Measurements from ENCODE around the gene XKR7.
"Not testable (repeated sequence)": the region's sequence is repeated elsewhere in the genome, so short reads cannot be mapped to it uniquely, and the experiment has no call there.

Gene XKR7

DNA sequence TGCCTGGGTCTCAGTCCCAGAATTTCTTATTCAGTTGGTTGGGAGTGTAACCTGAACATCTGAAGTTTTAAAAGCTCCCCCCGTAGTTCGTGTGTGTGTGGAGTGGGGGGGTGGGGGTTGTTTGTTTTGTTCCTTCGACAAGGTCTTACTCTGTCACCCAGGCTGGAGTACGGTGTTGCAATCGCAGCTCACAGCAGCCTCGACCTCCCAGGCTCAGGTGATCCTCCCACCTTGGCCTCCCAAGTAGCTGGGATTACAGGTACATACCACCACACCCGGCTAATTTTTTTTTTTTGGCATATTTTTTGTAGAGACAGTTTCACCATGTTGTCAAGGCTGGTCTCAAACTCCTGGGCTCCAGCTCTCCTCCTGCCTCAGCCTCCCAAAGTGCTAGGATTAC, 45.4 kb downstream of the XKR7 start:
- no peak for DNase-seq (ENCODE audit: low read depth in 2 of 2)

- no peak for DNase-seq (ENCODE audit: low read depth in 2 of 2)
These were observed 49.8 kb downstream of the XKR7 start for GRCh38 chr20:32017711-32018251.

GRCh38 chr20:32018269-32019155, 50.6 kb downstream of the XKR7 start:
- DNase-seq (ENCODE audit: low read depth in 2 of 2) = peak in 1 of 2 donors; percentile 23

GRCh38 chr20:32019156-32019510, 51.2 kb downstream of the XKR7 start:
- DNase-seq (ENCODE audit: low read depth in 2 of 2) = no peak

- DNase-seq (ENCODE audit: low read depth in 2 of 2) = no peak
These were observed 51.9 kb downstream of the XKR7 start for GRCh38 chr20:32019563-32020463.

GRCh38 chr20:32021091-32021490, 53.1 kb downstream of the XKR7 start:
- DNase-seq (ENCODE audit: low read depth in 2 of 2) = no peak

GRCh38 chr20:32024683-32025295, 56.8 kb downstream of the XKR7 start:
- no peak for DNase-seq (ENCODE audit: low read depth in 2 of 2)

- no peak for DNase-seq (ENCODE audit: low read depth in 2 of 2)
These were observed 59.7 kb downstream of the XKR7 start for GRCh38 chr20:32027643-32028042.

DNA sequence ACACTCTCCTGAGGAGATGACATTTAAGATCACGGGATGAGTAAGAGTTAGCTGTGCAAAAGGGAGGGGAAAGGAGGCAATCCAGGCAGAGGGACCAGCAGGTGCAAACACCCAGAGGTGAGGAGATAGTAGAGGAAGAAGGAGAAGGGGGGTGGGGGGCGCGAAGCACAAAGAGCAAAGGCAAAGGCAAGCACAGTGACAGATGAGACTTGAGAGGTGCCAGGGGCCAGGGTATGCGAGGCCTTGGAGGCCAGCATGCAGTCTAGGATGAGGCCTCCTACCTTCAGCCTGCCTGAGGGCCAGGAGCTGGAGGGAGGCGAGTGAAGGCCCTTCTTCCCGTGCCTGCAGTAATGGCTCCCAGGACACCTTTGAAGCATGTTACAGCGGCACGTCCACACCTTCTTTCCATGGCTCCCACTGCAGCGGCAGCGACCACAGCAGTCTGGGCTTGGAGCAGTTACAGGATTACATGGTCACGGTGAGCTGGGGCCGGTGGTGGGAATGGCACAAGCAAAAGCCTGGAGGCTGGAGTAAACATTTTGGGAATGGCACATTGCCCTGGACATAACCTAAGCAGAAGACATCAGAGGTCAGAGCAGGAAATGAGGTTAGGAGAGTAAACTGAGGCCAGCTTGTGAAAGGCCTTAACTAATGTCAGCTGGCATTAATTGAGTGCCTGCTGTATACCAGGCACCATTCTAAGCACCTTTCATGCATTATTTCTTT, 60.9 kb downstream of the XKR7 start:
- DNase-seq (ENCODE audit: low read depth in 2 of 2) = no peak

GRCh38 chr20:32029561-32029960, 61.6 kb downstream of the XKR7 start:
- no peak for DNase-seq (ENCODE audit: low read depth in 2 of 2)

DNA sequence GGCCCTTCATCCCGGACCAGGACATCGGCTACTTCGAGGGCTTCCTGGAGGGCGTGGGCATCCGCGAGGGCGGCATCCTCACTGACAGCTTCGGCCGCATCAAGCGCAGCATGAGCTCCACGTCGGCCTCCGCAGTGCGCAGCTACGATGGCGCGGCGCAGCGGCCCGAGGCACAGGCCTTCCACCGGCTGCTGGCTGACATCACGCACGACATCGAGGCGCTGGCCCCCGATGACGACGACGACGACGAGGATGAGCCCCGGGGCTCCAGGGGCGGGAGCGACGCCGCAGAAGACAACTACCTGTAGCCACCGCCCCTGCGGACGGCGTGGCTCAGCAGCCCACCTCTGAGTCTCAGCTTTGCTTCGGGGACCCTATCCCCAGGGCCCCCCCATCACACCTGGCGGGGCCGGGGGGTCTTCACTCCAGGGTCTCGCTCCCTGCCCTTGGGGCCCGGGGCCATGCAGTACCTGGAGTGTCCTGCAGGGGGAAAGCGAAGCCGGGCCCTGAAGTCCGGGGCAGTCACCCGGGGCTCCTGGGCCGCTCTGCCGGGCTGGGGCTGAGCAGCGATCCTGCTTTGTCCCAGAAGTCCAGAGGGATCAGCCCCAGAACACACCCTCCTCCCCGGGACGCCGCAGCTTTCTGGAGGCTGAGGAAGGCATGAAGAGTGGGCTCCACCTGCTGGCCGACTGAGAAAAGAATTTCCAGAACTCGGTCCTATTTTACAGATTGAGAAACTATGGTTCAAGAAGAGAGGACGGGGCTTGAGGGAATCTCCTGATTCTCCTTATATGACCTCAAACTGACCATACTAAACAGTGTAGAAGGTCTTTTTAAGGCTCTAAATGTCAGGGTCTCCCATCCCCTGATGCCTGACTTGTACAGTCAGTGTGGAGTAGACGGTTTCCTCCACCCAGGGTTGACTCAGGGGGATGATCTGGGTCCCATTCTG, 63.3 kb downstream of the XKR7 start:
- peak in 1 of 2 donors; percentile 11 for DNase-seq (ENCODE audit: low read depth in 2 of 2)

DNA sequence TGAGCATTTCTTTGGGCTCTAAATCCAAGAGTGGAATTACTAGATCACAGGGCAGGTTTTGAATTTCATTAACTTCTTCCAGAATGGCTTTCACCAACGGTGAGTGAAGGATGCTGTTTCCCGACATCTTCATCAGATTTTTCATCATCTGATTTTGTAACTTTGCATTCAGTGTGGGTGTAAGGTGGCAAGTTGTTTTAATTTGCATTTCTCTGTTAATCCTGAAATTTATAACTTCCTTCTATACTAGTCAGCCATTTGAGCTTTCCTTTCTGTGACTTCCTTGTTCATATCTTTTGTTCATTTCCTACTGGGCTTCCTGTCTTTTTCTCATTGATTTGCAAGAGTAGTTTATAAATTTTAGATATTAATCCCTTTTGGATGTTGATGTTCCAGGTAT, 65.4 kb downstream of the XKR7 start:
- DNase-seq (ENCODE audit: low read depth in 2 of 2) = no peak

DNA sequence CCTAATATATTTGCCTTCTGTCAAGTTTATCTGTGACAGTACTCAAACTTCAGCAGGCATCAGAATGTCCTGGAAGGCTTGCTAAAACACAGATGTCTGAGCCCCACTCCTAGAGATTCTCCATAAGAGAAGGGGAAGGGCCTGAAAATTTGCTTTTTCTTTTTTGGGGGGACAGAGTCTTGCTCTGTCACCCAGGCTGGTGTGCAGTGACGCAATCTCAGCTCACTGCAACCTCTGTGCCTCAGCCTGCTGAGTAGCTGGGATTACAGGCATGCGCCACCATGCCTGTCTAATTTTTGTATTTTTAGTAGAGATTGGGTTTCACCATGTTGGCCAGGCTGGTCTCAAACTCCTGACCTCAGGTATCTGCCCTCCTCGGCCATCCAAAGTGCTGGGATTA, 65.8 kb downstream of the XKR7 start:
- DNase-seq (ENCODE audit: low read depth in 2 of 2) = not testable (repeated sequence)

GRCh38 chr20:32034581-32035425, 66.9 kb downstream of the XKR7 start:
- no peak for DNase-seq (ENCODE audit: low read depth in 2 of 2)

DNA sequence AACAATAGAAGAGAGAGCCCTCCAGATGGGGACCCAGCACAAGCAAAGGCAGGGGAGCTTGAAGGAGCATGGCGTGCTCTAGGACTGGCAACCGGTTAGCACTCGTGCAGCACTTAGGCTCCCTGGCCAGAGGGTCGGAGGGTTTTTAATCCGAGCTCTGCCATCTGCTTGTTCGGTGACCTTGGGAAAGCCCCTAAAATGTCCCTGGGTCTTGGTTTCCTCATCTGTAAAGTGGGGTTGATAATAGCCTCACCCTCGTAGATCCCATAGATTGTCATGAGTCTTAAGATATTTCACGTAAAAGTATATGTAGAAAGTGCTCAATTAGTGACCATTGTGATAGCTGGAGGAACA, 67.5 kb downstream of the XKR7 start:
- DNase-seq (ENCODE audit: low read depth in 2 of 2) = no peak

- DNase-seq (ENCODE audit: low read depth in 2 of 2) = no peak
These were observed 68.3 kb downstream of the XKR7 start for GRCh38 chr20:32036252-32036651.

- no peak for DNase-seq (ENCODE audit: low read depth in 2 of 2)
These were observed 69.0 kb downstream of the XKR7 start for GRCh38 chr20:32036716-32037485.

DNA sequence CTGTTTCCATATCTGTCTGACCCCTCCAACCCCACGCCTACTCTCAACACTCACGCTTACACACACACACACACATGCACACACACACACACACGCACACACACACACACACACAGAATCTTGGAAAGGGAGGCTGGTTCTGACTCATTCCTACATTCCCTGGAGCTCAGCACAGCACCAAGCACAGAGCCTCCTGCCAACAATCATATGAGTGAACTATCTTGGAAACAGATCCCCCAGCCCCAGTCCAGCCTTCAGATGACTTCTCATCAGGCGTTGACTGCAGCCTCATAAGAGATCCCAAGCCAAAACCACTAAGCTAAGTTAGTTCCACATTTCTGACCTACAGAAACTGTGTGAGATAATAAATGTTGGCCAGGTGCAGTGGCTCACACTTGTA, 70.0 kb downstream of the XKR7 start:
- DNase-seq (ENCODE audit: low read depth in 2 of 2) = no peak
